SK-N-MC (cell line): Measurements from ENCODE around the gene NOS1AP.

Experiments
- DNase-seq: peaks from one replicate; pipeline ENCODE4 v3.0.0-alpha.2; 2011; ENCODE audit warnings: low read depth, low spot score
- H3K27ac ChIP-seq: fragments of 200-600 bp; sonication (generic); 2 replicates; pipeline ENCODE4 v1.5.1; 2016; ENCODE audit warnings: mixed run types
- H3K36me3 ChIP-seq: fragments of 200-600 bp; sonication (generic); 2 replicates; pipeline ENCODE4 v1.6.1; 2017; ENCODE audit warnings: antibody characterized with exemption, low read length, mixed read lengths; ENCODE audit not compliant: insufficient read depth
- H3K4me3 ChIP-seq: fragments of 200-600 bp; sonication (generic); 2 replicates; pipeline ENCODE4 v1.5.1; 2016
- H3K9ac ChIP-seq: fragments of 200-600 bp; sonication (generic); 2 replicates; pipeline ENCODE4 v1.8.0; 2017; ENCODE audit warnings: mixed run types, mixed read lengths; ENCODE audit not compliant: insufficient read length
- H3K9me3 ChIP-seq: fragments of 200-600 bp; sonication (generic); 2 replicates; pipeline ENCODE4 v1.6.1; 2017; ENCODE audit warnings: low read depth, mild to moderate bottlenecking, antibody characterized with exemption, low read length, moderate library complexity, mixed read lengths
- EZH2 ChIP-seq: fragments of 200-600 bp; sonication (generic); IDR thresholded peaks from one replicate; pipeline ENCODE4 v1.6.1; 2017; ENCODE audit warnings: antibody characterized with exemption
- FOXP2 ChIP-seq: optimal IDR thresholded peaks from 2 replicates; pipeline ENCODE3; 2011; ENCODE audit warnings: mild to moderate bottlenecking, moderate library complexity; ENCODE audit not compliant: insufficient read depth; ENCODE audit errors: extremely low read length, control extremely low read depth
- POLR2AphosphoS5 ChIP-seq: IDR thresholded peaks from 2 replicates; pipeline ENCODE4 v1.6.1; 2012; ENCODE audit warnings: mild to moderate bottlenecking, low read depth, low read length, borderline replicate concordance

Gene NOS1AP

GRCh38 chr1:162215902-162216301, 146.4 kb downstream of the NOS1AP start:
- no peaks in the 10 kb centered on the region for H3K36me3 ChIP-seq
- no peak for DNase-seq
- no peak overlapping the region for H3K9ac ChIP-seq
- no peak for TF ChIP-seq FOXP2
- TF ChIP-seq POLR2AphosphoS5 = no peak
- no peak for TF ChIP-seq EZH2
- no peak overlapping the region for H3K4me3 ChIP-seq
- H3K9me3 ChIP-seq = no peaks in the 10 kb centered on the region
- no peak overlapping the region for H3K27ac ChIP-seq

- Histone ChIP-seq H3K27ac (no peak overlapping the region), H3K9me3 (no peaks in the 10 kb centered on the region), H3K4me3 (no peak overlapping the region), H3K9ac (no peak overlapping the region), H3K36me3 (no peaks in the 10 kb centered on the region)
- TF ChIP-seq EZH2 = no peak
- no peak for TF ChIP-seq POLR2AphosphoS5
- DNase-seq = no peak
These were observed 147.1 kb downstream of the NOS1AP start for GRCh38 chr1:162216604-162217003.

- TF ChIP-seq EZH2 = no peak
- no peak for TF ChIP-seq FOXP2
- TF ChIP-seq POLR2AphosphoS5 = no peak
- H3K9me3 ChIP-seq = no peaks in the 10 kb centered on the region
- DNase-seq = no peak
- H3K4me3 ChIP-seq = no peak overlapping the region
- H3K9ac ChIP-seq = no peak overlapping the region
- peak overlapping the region; percentile 17; the same call in 1 of the 2 replicates for H3K27ac ChIP-seq
- no peaks in the 10 kb centered on the region for H3K36me3 ChIP-seq
These were observed 148.2 kb downstream of the NOS1AP start for GRCh38 chr1:162217706-162218105.

- no peak overlapping the region for H3K4me3 ChIP-seq
- no peaks in the 10 kb centered on the region for H3K9me3 ChIP-seq
- H3K9ac ChIP-seq = no peak overlapping the region
- no peaks in the 10 kb centered on the region for H3K36me3 ChIP-seq
- H3K27ac ChIP-seq = no peak overlapping the region
- DNase-seq = no peak
- no peak for TF ChIP-seq POLR2AphosphoS5
- TF ChIP-seq FOXP2 = no peak
- TF ChIP-seq EZH2 = no peak
These were observed 149.1 kb downstream of the NOS1AP start for GRCh38 chr1:162218546-162218945.

- Histone ChIP-seq H3K27ac (no peak overlapping the region), H3K4me3 (no peak overlapping the region), H3K9ac (no peak overlapping the region), H3K9me3 (no peaks in the 10 kb centered on the region), H3K36me3 (no peaks in the 10 kb centered on the region)
- no peak for DNase-seq
- TF ChIP-seq EZH2 (no peak), FOXP2 (no peak), POLR2AphosphoS5 (no peak)
These were observed 149.5 kb downstream of the NOS1AP start for GRCh38 chr1:162218975-162219374.

- H3K27ac ChIP-seq = no peak overlapping the region
- DNase-seq = no peak
These were observed 150.0 kb downstream of the NOS1AP start for GRCh38 chr1:162219461-162219860.

GRCh38 chr1:162220009-162220539, 150.6 kb downstream of the NOS1AP start:
- no peak overlapping the region for H3K27ac ChIP-seq

More at GRCh38 chr1:162219461-162219860, 150.0 kb downstream of the NOS1AP start:
- no peaks in the 10 kb centered on the region for H3K36me3 ChIP-seq
- TF ChIP-seq FOXP2 = no peak
- no peak for TF ChIP-seq POLR2AphosphoS5
- TF ChIP-seq EZH2 = no peak
- no peak overlapping the region for H3K4me3 ChIP-seq
- H3K9ac ChIP-seq = no peak overlapping the region
- no peaks in the 10 kb centered on the region for H3K9me3 ChIP-seq

GRCh38 chr1:162222014-162222413, 152.5 kb downstream of the NOS1AP start:
- no peak for DNase-seq
- Histone ChIP-seq H3K36me3 (no peaks in the 10 kb centered on the region), H3K9ac (no peak overlapping the region), H3K9me3 (no peaks in the 10 kb centered on the region), H3K4me3 (no peak overlapping the region), H3K27ac (no peak overlapping the region)
- TF ChIP-seq EZH2 = no peak
- TF ChIP-seq POLR2AphosphoS5 = no peak
- TF ChIP-seq FOXP2 = no peak

More at GRCh38 chr1:162220009-162220539, 150.6 kb downstream of the NOS1AP start:
- Histone ChIP-seq H3K9me3 (no peaks in the 10 kb centered on the region), H3K36me3 (no peaks in the 10 kb centered on the region), H3K9ac (no peak overlapping the region), H3K4me3 (no peak overlapping the region)
- DNase-seq = no peak
- no peak for TF ChIP-seq EZH2
- TF ChIP-seq POLR2AphosphoS5 = no peak
- TF ChIP-seq FOXP2 = no peak

GRCh38 chr1:162222730-162223129, 153.2 kb downstream of the NOS1AP start:
- Histone ChIP-seq H3K9me3 (no peaks in the 10 kb centered on the region), H3K9ac (no peak overlapping the region), H3K36me3 (no peaks in the 10 kb centered on the region), H3K4me3 (no peak overlapping the region), H3K27ac (no peak overlapping the region)
- TF ChIP-seq FOXP2 (no peak), EZH2 (no peak), POLR2AphosphoS5 (no peak)
- no peak for DNase-seq
